Prostate gland (tissue), 2 donors: ENCODE measurements around the gene RIPOR3.

Experiments used
- CTCF ChIP-seq, 4 experiments: fragments of 200-600 bp in 2 of 4; fragments of 450-650 bp in 2 of 4; sonication (generic) in 2 of 4; IDR thresholded peaks; 1 replicate in 3 of 4; 2 replicates in 1 of 4; pipeline ENCODE4 v1.5.1; 2016 to 2019; ENCODE audit warnings: antibody characterized with exemption in 4 of 4, mild to moderate bottlenecking in 2 of 4, moderate library complexity in 2 of 4
- POLR2A ChIP-seq: fragments of 450-650 bp; IDR thresholded peaks from one replicate; pipeline ENCODE4 v1.6.1; 2016; ENCODE audit warnings: antibody characterized with exemption, mild to moderate bottlenecking

GRCh38 chr20:50674138-50674825 is 17.1 kb downstream of the RIPOR3 start:
- TF ChIP-seq CTCF (IDR thresholded peaks at IDR 0.05) = no peak
- TF ChIP-seq POLR2A = no peak
